Measurements from ENCODE around the gene PPARA. TPM values are rescaled to one million over a fixed set of nuclear protein-coding genes. Genes with fewer than 3 reads are reported as not detected.

Gene PPARA
- polyA plus RNA-seq, 1 of the 3 experiments (the other 2 are of a cell fraction), result 4.5 TPM

DNA sequence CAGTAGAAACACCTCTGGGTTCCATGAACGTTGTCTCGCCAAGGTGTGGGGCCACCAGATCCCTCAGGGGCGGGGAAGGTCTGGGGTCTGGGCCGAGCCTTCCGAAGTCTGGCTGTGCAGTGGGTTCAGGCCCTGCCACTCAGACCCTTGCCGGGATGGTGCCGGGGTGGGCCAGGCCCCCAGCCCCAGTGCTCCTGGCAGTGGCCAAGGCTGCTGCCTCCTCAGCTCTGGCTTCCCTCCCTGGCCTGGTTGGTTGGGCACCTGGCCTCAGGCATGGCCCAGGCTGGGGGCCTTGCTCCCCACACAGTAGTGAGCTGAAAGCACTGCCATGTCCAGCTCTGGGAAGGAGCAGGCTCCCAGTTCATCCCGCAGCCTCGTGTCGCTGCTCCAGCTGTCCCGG is 48.2 kb upstream of the PPARA start:
- Histone ChIP-seq H3K36me3 (replicated peaks in 1 of 2; ENCODE audit: control insufficient read depth in 1 of 2, insufficient read depth in 2 of 2, low read length in 1 of 2) (peaks cover 78 to 93% of the 10 kb centered on the region in 2 experiments), H3K4me3 (ENCODE audit: low read depth in 2 of 2, low read length in 1 of 2) (no peak overlapping the region), H2AFZ (ENCODE audit: low read depth) (no peak overlapping the region), H3K4me2 (0 out of 2 replicates have a peak overlapping the region, but pooled peaks have one; percentile 29), H3F3A (replicated peaks; ENCODE audit: insufficient read depth) (peaks cover 88% of the 10 kb centered on the region), H3K27me3 (ENCODE audit: insufficient read depth) (no peaks in the 10 kb centered on the region), H3K9me3 (no peaks in the 10 kb centered on the region), H4K20me1 (ENCODE audit: insufficient read depth) (peaks cover 100% of the 10 kb centered on the region), H3K79me2 (ENCODE audit: insufficient read depth) (peaks cover 100% of the 10 kb centered on the region), H3K27ac (ENCODE audit: low read depth in 2 of 2, low read length in 1 of 2) (peak overlapping the region; percentile 60 to 98), H3K9me2 (no peaks in the 10 kb centered on the region), H3K9ac (peak overlapping the region; percentile 19; the same call in 1 of the 2 replicates), H3K4me1 (ENCODE audit: control insufficient read depth in 1 of 2, insufficient read depth in 2 of 2, low read depth in 1 of 2, low read length in 1 of 2) (peaks cover 12 to 93% of the 10 kb centered on the region in 2 experiments)
- POLR2A ChIA-PET, result interaction anchor here (1.8 kb wide), 1 partner anchor 13 kb away, joined by 4 read pairs; no protein-coding TSS in a partner anchor
- CTCF ChIA-PET, result interaction anchor here (1.2 to 1.5 kb wide), 2 partner anchors 13 to 14 kb away, joined by 3 to 4 read pairs; no protein-coding TSS in a partner anchor
- 100% methylated on average over 1 of the region's 11 CpGs for WGBS (ENCODE audit: low lambda C conversion rate)
- TF ChIP-seq RAD21 (IDR thresholded peaks at IDR 0.05; ENCODE audit: low read length) (no peak), TAF1 (IDR thresholded peaks at IDR 0.05; ENCODE audit: borderline replicate concordance, low read depth, low read length) (no peak), FOXJ3 (CRISPR knock-in tag; IDR thresholded peaks at IDR 0.05) (no peak), RCOR1 (IDR thresholded peaks at IDR 0.05; ENCODE audit: low read length) (no peak), NFIC (IDR thresholded peaks at IDR 0.05; ENCODE audit: borderline replicate concordance) (no peak)
- TF ChIP-seq, protein P1, sequence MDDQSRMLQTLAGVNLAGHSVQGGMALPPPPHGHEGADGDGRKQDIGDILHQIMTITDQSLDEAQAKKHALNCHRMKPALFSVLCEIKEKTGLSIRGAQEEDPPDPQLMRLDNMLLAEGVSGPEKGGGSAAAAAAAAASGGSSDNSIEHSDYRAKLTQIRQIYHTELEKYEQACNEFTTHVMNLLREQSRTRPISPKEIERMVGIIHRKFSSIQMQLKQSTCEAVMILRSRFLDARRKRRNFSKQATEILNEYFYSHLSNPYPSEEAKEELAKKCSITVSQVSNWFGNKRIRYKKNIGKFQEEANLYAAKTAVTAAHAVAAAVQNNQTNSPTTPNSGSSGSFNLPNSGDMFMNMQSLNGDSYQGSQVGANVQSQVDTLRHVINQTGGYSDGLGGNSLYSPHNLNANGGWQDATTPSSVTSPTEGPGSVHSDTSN (IDR thresholded peaks at IDR 0.05), result no peak
- DNase-seq, result no peak

DNA sequence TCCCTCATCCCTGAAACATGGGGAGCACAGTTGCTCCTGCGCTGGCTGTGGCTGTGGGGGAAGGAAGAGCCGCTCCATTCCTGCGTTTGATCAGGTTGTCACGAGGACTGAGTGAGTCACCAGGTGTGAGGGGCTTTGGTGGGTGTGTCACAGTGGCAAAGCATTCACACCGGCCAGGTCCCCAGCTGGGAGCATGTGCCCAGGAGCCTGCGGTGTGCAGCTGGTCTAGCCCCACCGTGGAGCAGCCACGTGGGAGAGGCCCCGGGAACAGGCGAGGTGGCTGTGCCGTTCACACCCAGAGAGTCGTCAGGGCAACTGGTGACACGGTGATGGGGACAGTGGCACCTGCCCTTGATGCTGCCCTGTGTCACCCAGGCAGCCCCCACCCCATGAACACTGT is 47.6 kb upstream of the PPARA start:
- Histone ChIP-seq H3K9me2 (no peaks in the 10 kb centered on the region), H4K20me1 (ENCODE audit: insufficient read depth) (peaks cover 100% of the 10 kb centered on the region), H3K4me1 (ENCODE audit: control insufficient read depth in 1 of 2, insufficient read depth in 2 of 2, low read depth in 1 of 2, low read length in 1 of 2) (peaks cover 18 to 93% of the 10 kb centered on the region in 2 experiments), H3K9me3 (no peaks in the 10 kb centered on the region), H3K36me3 (replicated peaks in 1 of 2; ENCODE audit: control insufficient read depth in 1 of 2, insufficient read depth in 2 of 2, low read length in 1 of 2) (peaks cover 76 to 93% of the 10 kb centered on the region in 2 experiments), H3K27me3 (ENCODE audit: insufficient read depth) (no peaks in the 10 kb centered on the region), H3K9ac (no peak overlapping the region), H3K4me3 (ENCODE audit: low read depth in 2 of 2, low read length in 1 of 2) (no peak overlapping the region), H3K79me2 (ENCODE audit: insufficient read depth) (peaks cover 100% of the 10 kb centered on the region), H3K27ac (ENCODE audit: low read depth in 2 of 2, low read length in 1 of 2) (peak overlapping the region; percentile 60 to 98), H3F3A (replicated peaks; ENCODE audit: insufficient read depth) (peaks cover 91% of the 10 kb centered on the region), H2AFZ (ENCODE audit: low read depth) (no peak overlapping the region), H3K4me2 (no peak overlapping the region)
- DNase-seq, result no peak
- 43% methylated on average over 3 of the region's 13 CpGs for WGBS (ENCODE audit: low lambda C conversion rate)
- TF ChIP-seq GABPA (IDR thresholded peaks at IDR 0.05; ENCODE audit: low read depth) (no peak), POLR2AphosphoS5 (IDR thresholded peaks at IDR 0.05; ENCODE audit: low read depth, low read length) (0 out of 2 replicates have a peak, but pooled peaks have one; percentile 10)
- ChIA-PET CTCF (interaction anchor here (1.2 to 1.5 kb wide), 2 partner anchors 12 to 15 kb away, joined by 3 to 4 read pairs; no protein-coding TSS in a partner anchor), POLR2A (interaction anchor here (1.8 kb wide), 1 partner anchor 14 kb away, joined by 4 read pairs; no protein-coding TSS in a partner anchor)

DNA sequence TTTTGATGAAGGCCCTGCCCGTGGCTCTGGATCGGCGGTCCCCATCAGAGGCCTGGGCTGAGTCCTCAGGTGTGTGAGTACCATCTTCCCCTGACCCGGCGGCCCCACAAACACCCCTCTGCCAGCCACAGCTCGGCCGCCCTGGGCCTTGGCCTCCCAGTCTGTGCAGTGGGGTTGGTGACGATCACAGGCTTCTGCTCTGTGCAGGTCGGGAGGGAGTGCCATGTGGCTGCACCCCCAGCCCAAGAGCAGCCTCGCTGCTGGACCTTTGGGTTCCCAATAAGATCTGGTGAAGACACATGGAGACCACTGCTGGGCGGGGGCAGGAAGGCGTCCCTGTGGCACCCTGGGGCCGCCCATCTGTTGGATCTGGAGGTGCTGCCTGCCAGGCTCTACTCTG is 47.1 kb upstream of the PPARA start:
- no peak for DNase-seq
- H3K9me3 ChIP-seq, result no peaks in the 10 kb centered on the region
- H4K20me1 ChIP-seq (ENCODE audit: insufficient read depth), result peaks cover 100% of the 10 kb centered on the region
- no peaks in the 10 kb centered on the region for H3K9me2 ChIP-seq
- CTCF ChIA-PET, result interaction anchor here (1.5 kb wide), 1 partner anchor 12 kb away, joined by 4 read pairs; no protein-coding TSS in a partner anchor
- POLR2A ChIA-PET, result no interaction called here
- peak overlapping the region; percentile 11; the same call in 1 of the 2 replicates for H3K4me2 ChIP-seq
- H3K79me2 ChIP-seq (ENCODE audit: insufficient read depth), result peaks cover 100% of the 10 kb centered on the region
- H2AFZ ChIP-seq (ENCODE audit: low read depth), result no peak overlapping the region
- H3K4me3 ChIP-seq (ENCODE audit: low read depth in 2 of 2, low read length in 1 of 2), result no peak overlapping the region
- H3K27me3 ChIP-seq (ENCODE audit: insufficient read depth), result no peaks in the 10 kb centered on the region
- peaks cover 92% of the 10 kb centered on the region for H3F3A ChIP-seq (replicated peaks; ENCODE audit: insufficient read depth)
- peaks cover 76 to 93% of the 10 kb centered on the region in 2 experiments for H3K36me3 ChIP-seq (replicated peaks in 1 of 2; ENCODE audit: control insufficient read depth in 1 of 2, insufficient read depth in 2 of 2, low read length in 1 of 2)
- peaks cover 22 to 93% of the 10 kb centered on the region in 2 experiments for H3K4me1 ChIP-seq (ENCODE audit: control insufficient read depth in 1 of 2, insufficient read depth in 2 of 2, low read depth in 1 of 2, low read length in 1 of 2)
- H3K27ac ChIP-seq (ENCODE audit: low read depth in 2 of 2, low read length in 1 of 2), result peak overlapping the region; percentile 60 to 98
- WGBS (ENCODE audit: low lambda C conversion rate), result 76% methylated on average over 9 of the region's 13 CpGs
- no peak overlapping the region for H3K9ac ChIP-seq
- TF ChIP-seq, protein P2, sequence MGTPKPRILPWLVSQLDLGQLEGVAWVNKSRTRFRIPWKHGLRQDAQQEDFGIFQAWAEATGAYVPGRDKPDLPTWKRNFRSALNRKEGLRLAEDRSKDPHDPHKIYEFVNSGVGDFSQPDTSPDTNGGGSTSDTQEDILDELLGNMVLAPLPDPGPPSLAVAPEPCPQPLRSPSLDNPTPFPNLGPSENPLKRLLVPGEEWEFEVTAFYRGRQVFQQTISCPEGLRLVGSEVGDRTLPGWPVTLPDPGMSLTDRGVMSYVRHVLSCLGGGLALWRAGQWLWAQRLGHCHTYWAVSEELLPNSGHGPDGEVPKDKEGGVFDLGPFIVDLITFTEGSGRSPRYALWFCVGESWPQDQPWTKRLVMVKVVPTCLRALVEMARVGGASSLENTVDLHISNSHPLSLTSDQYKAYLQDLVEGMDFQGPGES (IDR thresholded peaks at IDR 0.05; ENCODE audit: low read depth, low read length), result no peak
- TF ChIP-seq RAD21 (IDR thresholded peaks at IDR 0.05; ENCODE audit: low read length), result no peak
- TF ChIP-seq, protein P3, sequence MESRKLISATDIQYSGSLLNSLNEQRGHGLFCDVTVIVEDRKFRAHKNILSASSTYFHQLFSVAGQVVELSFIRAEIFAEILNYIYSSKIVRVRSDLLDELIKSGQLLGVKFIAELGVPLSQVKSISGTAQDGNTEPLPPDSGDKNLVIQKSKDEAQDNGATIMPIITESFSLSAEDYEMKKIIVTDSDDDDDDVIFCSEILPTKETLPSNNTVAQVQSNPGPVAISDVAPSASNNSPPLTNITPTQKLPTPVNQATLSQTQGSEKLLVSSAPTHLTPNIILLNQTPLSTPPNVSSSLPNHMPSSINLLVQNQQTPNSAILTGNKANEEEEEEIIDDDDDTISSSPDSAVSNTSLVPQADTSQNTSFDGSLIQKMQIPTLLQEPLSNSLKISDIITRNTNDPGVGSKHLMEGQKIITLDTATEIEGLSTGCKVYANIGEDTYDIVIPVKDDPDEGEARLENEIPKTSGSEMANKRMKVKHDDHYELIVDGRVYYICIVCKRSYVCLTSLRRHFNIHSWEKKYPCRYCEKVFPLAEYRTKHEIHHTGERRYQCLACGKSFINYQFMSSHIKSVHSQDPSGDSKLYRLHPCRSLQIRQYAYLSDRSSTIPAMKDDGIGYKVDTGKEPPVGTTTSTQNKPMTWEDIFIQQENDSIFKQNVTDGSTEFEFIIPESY (IDR thresholded peaks at IDR 0.05; ENCODE audit: borderline replicate concordance, low read depth), result no peak
- TF ChIP-seq, protein P4, sequence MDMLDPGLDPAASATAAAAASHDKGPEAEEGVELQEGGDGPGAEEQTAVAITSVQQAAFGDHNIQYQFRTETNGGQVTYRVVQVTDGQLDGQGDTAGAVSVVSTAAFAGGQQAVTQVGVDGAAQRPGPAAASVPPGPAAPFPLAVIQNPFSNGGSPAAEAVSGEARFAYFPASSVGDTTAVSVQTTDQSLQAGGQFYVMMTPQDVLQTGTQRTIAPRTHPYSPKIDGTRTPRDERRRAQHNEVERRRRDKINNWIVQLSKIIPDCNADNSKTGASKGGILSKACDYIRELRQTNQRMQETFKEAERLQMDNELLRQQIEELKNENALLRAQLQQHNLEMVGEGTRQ (IDR thresholded peaks at IDR 0.05; ENCODE audit: borderline replicate concordance, low read depth, low read length), result no peak
- no peak for TF ChIP-seq TAF1 (IDR thresholded peaks at IDR 0.05; ENCODE audit: borderline replicate concordance, low read depth, low read length)
- no peak for TF ChIP-seq RXRA (IDR thresholded peaks at IDR 0.05; ENCODE audit: borderline replicate concordance, low read depth)
- TF ChIP-seq FOSL2 (IDR thresholded peaks at IDR 0.05; ENCODE audit: borderline replicate concordance, low read depth), result no peak
- TF ChIP-seq TCF12 (IDR thresholded peaks at IDR 0.05), result no peak
- TF ChIP-seq TEAD4 (IDR thresholded peaks at IDR 0.05; ENCODE audit: borderline replicate concordance, insufficient read depth), result no peak
- no peak for TF ChIP-seq EP300 (IDR thresholded peaks at IDR 0.05; ENCODE audit: borderline replicate concordance in 1 of 2, low read depth in 1 of 2, low read length in 1 of 2)
